Erythroblast (primary cell): ENCODE data around the gene ROBO3.

Experiments used
- GATA1 ChIP-seq: IDR thresholded peaks from 2 replicates; pipeline ENCODE4 v1.6.1; 2011; ENCODE audit warnings: low read depth, mild to moderate bottlenecking, control low read depth, low read length, moderate library complexity
- POLR2A ChIP-seq: IDR thresholded peaks from 2 replicates; pipeline ENCODE4 v1.6.1; 2011; ENCODE audit warnings: mild to moderate bottlenecking, low read length

DNA sequence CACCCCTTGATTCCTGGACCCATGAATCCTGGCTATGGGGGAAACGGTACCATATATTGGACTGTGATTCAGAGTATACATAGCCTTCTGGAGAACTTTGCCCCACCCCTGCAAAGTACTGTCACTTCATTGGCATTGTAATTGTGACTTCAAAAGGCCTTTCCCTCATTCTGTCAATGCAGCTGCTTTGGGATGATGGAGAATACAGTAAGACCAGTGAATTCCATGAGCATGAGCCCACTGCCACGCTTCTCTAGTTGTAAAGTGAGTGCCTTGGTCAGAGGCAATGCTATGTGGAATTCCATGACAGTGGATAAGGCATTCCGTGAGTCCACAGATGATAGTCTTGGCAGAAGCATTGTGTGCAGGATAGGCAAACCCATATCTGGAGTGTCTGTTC, 39.4 kb upstream of the ROBO3 start:
- TF ChIP-seq GATA1 (no peak), POLR2A (no peak)
